PC-3 (cell line): ENCODE data around the gene CABCOCO1. TPM values are rescaled to one million over a fixed set of nuclear protein-coding genes. Genes with fewer than 3 reads are reported as not detected.

Experiments used
- ATAC-seq: fragments of 200-7000 bp; cut with Tn5 transposase; 2 replicates; pipeline ENCODE4 v1.9.1; 2020; ENCODE audit warnings: mild to moderate bottlenecking, moderate library complexity
- BruUV-seq: library from RNA; stranded (reverse); fragments of 400-500 nt; replicated peaks from 2 replicates; lab custom pipeline; 2021; lab: Mats Ljungman, UMichigan
- CTCF ChIA-PET: fragments of 300-600 bp; sonication (Branson Sonifier 250); formaldehyde crosslinking; loops from one replicate; lab custom pipeline; 2022; ENCODE audit warnings: antibody characterized with exemption; lab: Charles Lee
- POLR2A ChIA-PET: fragments of 300-600 bp; sonication (Branson Sonifier 250); formaldehyde crosslinking; loops from one replicate; lab custom pipeline; 2022; ENCODE audit warnings: antibody characterized with exemption; ENCODE audit not compliant: unreplicated experiment; lab: Charles Lee
- DNase-seq: peaks from one replicate; pipeline ENCODE4 v3.0.0-alpha.2; 2015
- H2AFZ ChIP-seq: fragments of 300-600 bp; sonication (generic); 2 replicates; pipeline ENCODE4 v1.6.0; 2016; ENCODE audit warnings: antibody characterized with exemption, low read length
- H3F3A ChIP-seq: fragments of 300-600 bp; sonication (generic); one replicate; pipeline ENCODE4 v1.6.0; 2017; ENCODE audit warnings: antibody characterized with exemption, low read length, control low read depth, mild to moderate bottlenecking; ENCODE audit not compliant: unreplicated experiment
- H3K27ac ChIP-seq: fragments of 300-600 bp; sonication (generic); 2 replicates; pipeline ENCODE4 v1.5.1; 2016; ENCODE audit warnings: mild to moderate bottlenecking, low read length
- H3K27me3 ChIP-seq: fragments of 300-600 bp; sonication (generic); 2 replicates; pipeline ENCODE4 v1.6.1; 2016; ENCODE audit warnings: low read length, mixed read lengths
- H3K36me3 ChIP-seq: fragments of 300-600 bp; sonication (generic); 2 replicates; pipeline ENCODE4 v1.6.1; 2016; ENCODE audit warnings: low read depth, mixed run types, low read length, mixed read lengths
- H3K4me1 ChIP-seq: fragments of 300-600 bp; sonication (generic); 2 replicates; pipeline ENCODE4 v1.5.1; 2016; ENCODE audit warnings: low read length; ENCODE audit not compliant: insufficient read depth
- H3K4me2 ChIP-seq: fragments of 300-600 bp; sonication (generic); 2 replicates; pipeline ENCODE4 v1.6.0; 2016; ENCODE audit warnings: low read length
- H3K4me3 ChIP-seq: fragments of 300-600 bp; sonication (generic); 2 replicates; pipeline ENCODE4 v1.5.1; 2016; ENCODE audit warnings: mild to moderate bottlenecking, low read length, mixed read lengths
- H3K79me2 ChIP-seq: fragments of 300-600 bp; sonication (generic); 2 replicates; pipeline ENCODE4 v1.6.1; 2017; ENCODE audit warnings: low read length, mixed read lengths
- H3K9ac ChIP-seq: fragments of 300-600 bp; sonication (generic); 2 replicates; pipeline ENCODE4 v1.6.0; 2016; ENCODE audit warnings: mild to moderate bottlenecking, low read length
- H3K9me2 ChIP-seq: fragments of 300-600 bp; sonication (generic); replicated peaks from 2 replicates; pipeline ENCODE4 v1.6.1; 2016; ENCODE audit warnings: mixed run types, low read length, mixed read lengths
- H3K9me3 ChIP-seq: fragments of 300-600 bp; sonication (generic); 2 replicates; pipeline ENCODE4 v1.6.1; 2016; ENCODE audit warnings: low read length, mixed read lengths
- H4K20me1 ChIP-seq: fragments of 300-600 bp; sonication (generic); 2 replicates; pipeline ENCODE4 v1.6.1; 2016; ENCODE audit warnings: low read length, mixed read lengths
- CTCF ChIP-seq: fragments of 300-600 bp; sonication (generic); conservative IDR thresholded peaks from 2 replicates; pipeline ENCODE4 v1.5.1; 2017; ENCODE audit warnings: antibody characterized with exemption, low read depth, mild to moderate bottlenecking, low read length
- EZH2 ChIP-seq: fragments of 300-600 bp; sonication (generic); IDR thresholded peaks from one replicate; pipeline ENCODE4 v1.6.1; 2017; ENCODE audit warnings: antibody characterized with exemption, mild to moderate bottlenecking, low read length; ENCODE audit not compliant: unreplicated experiment
- EZH2phosphoT487 ChIP-seq: fragments of 300-600 bp; sonication (generic); IDR thresholded peaks from 2 replicates; pipeline ENCODE4 v1.6.1; 2018; ENCODE audit warnings: mild to moderate bottlenecking, antibody characterized with exemption, low read length, borderline replicate concordance
- intact Hi-C: fragments of 100-400 bp; cut with micrococcal nuclease; formaldehyde crosslinking; loops from 2 replicates; pipeline ENCODE4 v1.9.0; 2023
- total RNA-seq: library from RNA; depleted of rRNA; stranded (reverse); fragments of >200 nt; gene quantifications from 2 replicates; pipeline ENCODE4 v1.2.3, GENCODE V29; 2014

CABCOCO1 gene
- total RNA-seq, 1 experiment from 2014 or later: not detected

GRCh38 chr10:61729596-61729995 lies 66.9 kb downstream of the CABCOCO1 start:
- ChIA-PET CTCF (no interaction called here), POLR2A (no interaction called here)
- Histone ChIP-seq H2AFZ (no peak overlapping the region), H3K9me3 (no peaks in the 10 kb centered on the region), H3F3A (no peaks in the 10 kb centered on the region), H3K79me2 (no peaks in the 10 kb centered on the region), H3K36me3 (no peaks in the 10 kb centered on the region), H3K9ac (no peak overlapping the region), H3K4me1 (no peaks in the 10 kb centered on the region), H3K27me3 (peaks cover 12% of the 10 kb centered on the region; the same call in 1 of the 2 replicates), H3K4me3 (no peak overlapping the region), H3K9me2 (no peaks in the 10 kb centered on the region), H3K27ac (no peak overlapping the region), H3K4me2 (no peak overlapping the region), H4K20me1 (no peaks in the 10 kb centered on the region)
- ATAC-seq (no peak), DNase-seq (no peak)
- TF ChIP-seq EZH2phosphoT487: no peak
- TF ChIP-seq EZH2: no peak
- TF ChIP-seq CTCF: no peak
- BruUV-seq: no TSS peak
- intact Hi-C loops: no loop called here

- no peaks in the 10 kb centered on the region for H3K79me2 ChIP-seq
- H3K27ac ChIP-seq: no peak overlapping the region
- no peaks in the 10 kb centered on the region for H3F3A ChIP-seq
- no peak overlapping the region for H3K9ac ChIP-seq
- no peaks in the 10 kb centered on the region for H3K9me2 ChIP-seq
- H3K4me3 ChIP-seq: no peak overlapping the region
- peaks cover 12% of the 10 kb centered on the region; the same call in 1 of the 2 replicates for H3K27me3 ChIP-seq
- BruUV-seq: no TSS peak
- TF ChIP-seq CTCF: no peak
- no peak for TF ChIP-seq EZH2
- no peak for TF ChIP-seq EZH2phosphoT487
- no peaks in the 10 kb centered on the region for H3K36me3 ChIP-seq
- H3K9me3 ChIP-seq: no peaks in the 10 kb centered on the region
- no peaks in the 10 kb centered on the region for H3K4me1 ChIP-seq
- H4K20me1 ChIP-seq: no peaks in the 10 kb centered on the region
- ChIA-PET CTCF (interaction anchor here (1.0 kb wide), 1 partner anchor 123 kb away, joined by 3 read pairs; no protein-coding TSS in a partner anchor), POLR2A (no interaction called here)
- ATAC-seq (no peak), DNase-seq (no peak)
- no peak overlapping the region for H2AFZ ChIP-seq
- intact Hi-C loops: loop anchor here (5.0 kb wide), 2 partner anchors 63 to 108 kb away; no protein-coding TSS in a partner anchor
- no peak overlapping the region for H3K4me2 ChIP-seq
Measured at GRCh38 chr10:61730671-61731070, 67.9 kb downstream of the CABCOCO1 start.

GRCh38 chr10:61731638-61732037 lies 68.9 kb downstream of the CABCOCO1 start:
- H3K9me2 ChIP-seq: no peaks in the 10 kb centered on the region
- CTCF ChIA-PET: interaction anchor here (0.7 to 1.0 kb wide), 2 partner anchors 124 to 707 kb away, joined by 3 read pairs; no protein-coding TSS in a partner anchor
- POLR2A ChIA-PET: no interaction called here
- H3K4me1 ChIP-seq: no peaks in the 10 kb centered on the region
- peaks cover 12% of the 10 kb centered on the region; the same call in 1 of the 2 replicates for H3K27me3 ChIP-seq
- H3K27ac ChIP-seq: no peak overlapping the region
- H3K4me3 ChIP-seq: no peak overlapping the region
- no peak overlapping the region for H2AFZ ChIP-seq
- DNase-seq (no peak), ATAC-seq (no peak)
- intact Hi-C loops: loop anchor here (2.0 to 5.0 kb wide), 3 partner anchors 64 to 915 kb away; no protein-coding TSS in a partner anchor
- no peak overlapping the region for H3K4me2 ChIP-seq
- H3K9ac ChIP-seq: no peak overlapping the region
- no peak for TF ChIP-seq EZH2phosphoT487
- no peak for TF ChIP-seq EZH2
- no peak for TF ChIP-seq CTCF
- BruUV-seq: no TSS peak
- H3K36me3 ChIP-seq: no peaks in the 10 kb centered on the region
- no peaks in the 10 kb centered on the region for H3K9me3 ChIP-seq
- H3K79me2 ChIP-seq: no peaks in the 10 kb centered on the region
- no peaks in the 10 kb centered on the region for H4K20me1 ChIP-seq
- no peaks in the 10 kb centered on the region for H3F3A ChIP-seq
